Measurements from ENCODE around the gene AAGAB.

Gene AAGAB

GRCh38 chr15:67241132-67241855, 13.2 kb downstream of the AAGAB start:
- ChIA-PET CTCF (interaction anchor here (0.6 to 3.5 kb wide), 5 partner anchors 33 to 294 kb away, joined by 3 to 19 read pairs (median 4); no protein-coding TSS in a partner anchor), POLR2A (no interaction called here)
- Histone ChIP-seq H3K4me3 (ENCODE audit: low read depth, low read length) (no peak overlapping the region), H3K4me1 (ENCODE audit: control insufficient read depth, insufficient read depth, low read length) (peaks cover 22% of the 10 kb centered on the region), H3K9me3 (ENCODE audit: control insufficient read depth, insufficient read depth, low read depth, low read length) (no peaks in the 10 kb centered on the region), H3K36me3 (ENCODE audit: control insufficient read depth in 2 of 2, insufficient read depth in 1 of 2, low read length in 2 of 2) (peaks cover 4% of the 10 kb centered on the region in 2 experiments; a peak in 2 of 3 replicates), H3K27ac (ENCODE audit: extremely low read depth, low read depth, low read length) (no peak overlapping the region)
- no peak for TF ChIP-seq ZNF701 (tag by site-specific recombination; IDR thresholded peaks at IDR 0.05)
- TF ChIP-seq ZXDB (tag by site-specific recombination; IDR thresholded peaks at IDR 0.05) = no peak
- no peak for TF ChIP-seq ZNF610 (tag by site-specific recombination; IDR thresholded peaks at IDR 0.05; ENCODE audit: borderline replicate concordance)
- no peak for TF ChIP-seq ZNF792 (tag by site-specific recombination; IDR thresholded peaks at IDR 0.05)
- TF ChIP-seq ZNF112 (tag by site-specific recombination; IDR thresholded peaks at IDR 0.05) = no peak
- TF ChIP-seq ZNF600 (tag by site-specific recombination; IDR thresholded peaks at IDR 0.05) = peak; percentile 0; the same call in 1 of the 2 replicates

- ChIA-PET POLR2A (interaction anchor here (1.2 kb wide), 1 partner anchor 176 kb away, joined by 5 read pairs; no protein-coding TSS in a partner anchor), CTCF (interaction anchor here (0.5 to 3.5 kb wide), 14 partner anchors 9 to 741 kb away, joined by 3 to 19 read pairs (median 4); no protein-coding TSS in a partner anchor)
- peaks cover 22% of the 10 kb centered on the region for H3K4me1 ChIP-seq (ENCODE audit: control insufficient read depth, insufficient read depth, low read length)
- peaks cover 0 to under 1% of the 10 kb centered on the region in 2 experiments; a peak in 2 of 3 replicates for H3K36me3 ChIP-seq (ENCODE audit: control insufficient read depth in 2 of 2, insufficient read depth in 1 of 2, low read length in 2 of 2)
- no peaks in the 10 kb centered on the region for H3K9me3 ChIP-seq (ENCODE audit: control insufficient read depth, insufficient read depth, low read depth, low read length)
- TF ChIP-seq ZNF654 (tag by site-specific recombination; IDR thresholded peaks at IDR 0.05; ENCODE audit: low read depth) = peak; percentile 18; the same call in 1 of the 2 replicates
- 0 out of 2 replicates have a peak, but pooled peaks have one; percentile 32 for TF ChIP-seq ZNF600 (tag by site-specific recombination; IDR thresholded peaks at IDR 0.05)
- peak; percentile 74 for TF ChIP-seq PRDM1 (tag by site-specific recombination; IDR thresholded peaks at IDR 0.05)
- no peak for TF ChIP-seq ZNF248 (tag by site-specific recombination; IDR thresholded peaks at IDR 0.05)
- 0 out of 2 replicates have a peak, but pooled peaks have one; percentile 8 for TF ChIP-seq SCRT2 (tag by site-specific recombination; IDR thresholded peaks at IDR 0.05)
- TF ChIP-seq ZNF449 (tag by site-specific recombination; IDR thresholded peaks at IDR 0.05) = no peak
- TF ChIP-seq FEZF1 (tag by site-specific recombination; IDR thresholded peaks at IDR 0.05) = no peak
- TF ChIP-seq CTCF (tag by site-specific recombination; IDR thresholded peaks at IDR 0.05) = peak; percentile 40
- peak; percentile 67 for TF ChIP-seq ZSCAN4 (tag by site-specific recombination; IDR thresholded peaks at IDR 0.05)
- no peak for TF ChIP-seq ZNF19 (tag by site-specific recombination; IDR thresholded peaks at IDR 0.05; ENCODE audit: low read depth)
- no peak overlapping the region for H3K27ac ChIP-seq (ENCODE audit: extremely low read depth, low read depth, low read length)
- no peak overlapping the region for H3K4me3 ChIP-seq (ENCODE audit: low read depth, low read length)
Measured at GRCh38 chr15:67240235-67241131, 14.0 kb downstream of the AAGAB start.
